ENCODE measurements around the gene TBC1D5. TPM values are rescaled to one million over a fixed set of nuclear protein-coding genes. Genes with fewer than 3 reads are reported as not detected.
"Not testable (repeated sequence)": the region's sequence is repeated elsewhere in the genome, so short reads cannot be mapped to it uniquely, and the experiment has no call there.

The TBC1D5 gene
- total and polyA plus RNA-seq, 2 of the 4 experiments (the other 2 are of a cell fraction) = 16.4 to 57.0 TPM

DNA sequence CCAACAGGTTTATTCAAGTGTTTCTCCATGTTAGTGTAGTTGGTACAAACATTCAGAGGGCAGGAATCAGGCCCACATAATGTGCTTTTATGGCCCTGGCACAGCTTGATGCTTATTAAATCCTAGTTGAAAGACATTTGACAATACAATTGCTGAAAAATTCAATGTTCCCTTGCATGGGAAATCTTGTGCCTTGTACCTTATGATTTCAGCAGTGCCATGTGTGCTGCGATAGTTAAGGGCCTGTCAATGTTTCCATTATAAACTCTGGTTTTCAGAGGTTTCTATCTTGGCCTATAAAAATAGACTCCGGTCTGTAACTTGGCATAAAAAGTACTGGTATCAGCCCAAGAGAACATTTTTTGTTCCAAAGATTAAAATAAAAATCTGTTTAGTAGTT is 207.2 kb downstream of the TBC1D5 start:
- H3K36me3 ChIP-seq (ENCODE audit: control insufficient read depth, insufficient read depth, low read length) = no peaks in the 10 kb centered on the region
- TF ChIP-seq MXI1 (IDR thresholded peaks at IDR 0.05; ENCODE audit: borderline replicate concordance, low read depth, low read length) (no peak), NFE2L2 (IDR thresholded peaks at IDR 0.05; ENCODE audit: low read depth, low read length) (no peak), RCOR1 (IDR thresholded peaks at IDR 0.05; ENCODE audit: insufficient replicate concordance, low read length) (no peak), RFX5 (IDR thresholded peaks at IDR 0.05; ENCODE audit: low read depth, low read length) (no peak), SMC3 (IDR thresholded peaks at IDR 0.05; ENCODE audit: low read depth, low read length) (no peak), FOS (IDR thresholded peaks at IDR 0.05; ENCODE audit: low read depth, low read length) (no peak)
- TF ChIP-seq, protein P1, sequence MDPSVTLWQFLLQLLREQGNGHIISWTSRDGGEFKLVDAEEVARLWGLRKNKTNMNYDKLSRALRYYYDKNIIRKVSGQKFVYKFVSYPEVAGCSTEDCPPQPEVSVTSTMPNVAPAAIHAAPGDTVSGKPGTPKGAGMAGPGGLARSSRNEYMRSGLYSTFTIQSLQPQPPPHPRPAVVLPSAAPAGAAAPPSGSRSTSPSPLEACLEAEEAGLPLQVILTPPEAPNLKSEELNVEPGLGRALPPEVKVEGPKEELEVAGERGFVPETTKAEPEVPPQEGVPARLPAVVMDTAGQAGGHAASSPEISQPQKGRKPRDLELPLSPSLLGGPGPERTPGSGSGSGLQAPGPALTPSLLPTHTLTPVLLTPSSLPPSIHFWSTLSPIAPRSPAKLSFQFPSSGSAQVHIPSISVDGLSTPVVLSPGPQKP (IDR thresholded peaks at IDR 0.05; ENCODE audit: borderline replicate concordance, low read depth, low read length) = no peak
- no peak overlapping the region for H3K18ac ChIP-seq (ENCODE audit: low read depth, low read length)
- no peak overlapping the region for H3K23ac ChIP-seq (ENCODE audit: low read depth, low read length)
- no peak overlapping the region for H3K9ac ChIP-seq (ENCODE audit: low read depth, low read length)
- DNase-seq (no peak), ATAC-seq (ENCODE audit: low read depth) (no peak)
- no peak overlapping the region for H2BK5ac ChIP-seq (ENCODE audit: low read depth, low read length, poor library complexity, severe bottlenecking)
- H2BK20ac ChIP-seq (ENCODE audit: low read depth, low read length) = no peak overlapping the region
- H3K4ac ChIP-seq (ENCODE audit: low read depth, low read length) = no peak overlapping the region
- H4K5ac ChIP-seq (ENCODE audit: low read depth, low read length) = no peak overlapping the region
- H2AK5ac ChIP-seq (ENCODE audit: low read depth, low read length) = no peak overlapping the region
- intact Hi-C loops (cut with micrococcal nuclease) (no loop called here), in situ Hi-C loops (cut with MboI; ENCODE audit: low sequenced_read_pairs) (no loop called here), dilution Hi-C loops (cut with HindIII; ENCODE audit: low sequenced_read_pairs, unreplicated experiment) (no loop called here)
- H2AK9ac ChIP-seq (replicated peaks; ENCODE audit: low read depth, low read length, poor library complexity) = no peak overlapping the region
- no peak overlapping the region for H2BK15ac ChIP-seq (ENCODE audit: low read depth, low read length)
- no peaks in the 10 kb centered on the region for H3K4me1 ChIP-seq (ENCODE audit: control insufficient read depth, insufficient read depth, low read length)
- no peak overlapping the region for H3K56ac ChIP-seq (ENCODE audit: extremely low read depth, insufficient read depth, low read length)
- WGBS, 2 experiments (ENCODE audit: extremely low coverage in 2 of 2, insufficient read length in 1 of 2) = no CpG with 5 or more reads among the region's 2 CpGs
- no peak overlapping the region for H4K91ac ChIP-seq (ENCODE audit: insufficient read depth, low read depth, low read length)
- no peak overlapping the region for H4K8ac ChIP-seq (ENCODE audit: low read depth in 2 of 2, low read length in 2 of 2)
- no peaks in the 10 kb centered on the region for H4K20me1 ChIP-seq (ENCODE audit: insufficient read depth, low read length)
- H3K4me3 ChIP-seq (ENCODE audit: insufficient read depth, low read depth, low read length) = no peak overlapping the region
- no peaks in the 10 kb centered on the region for H3K79me1 ChIP-seq (ENCODE audit: low read depth in 1 of 2, low read length in 2 of 2)
- no peaks in the 10 kb centered on the region for H3K9me3 ChIP-seq (ENCODE audit: control insufficient read depth, insufficient read depth, low read length)
- no peak overlapping the region for H3K14ac ChIP-seq (replicated peaks; ENCODE audit: low read depth, low read length)
- no peak overlapping the region for H3K4me2 ChIP-seq (ENCODE audit: low read depth, low read length)
- CTCF ChIA-PET = no interaction called here
- no peaks in the 10 kb centered on the region for H3K27me3 ChIP-seq (ENCODE audit: control insufficient read depth, insufficient read depth, low read length)
- H3K27ac ChIP-seq (ENCODE audit: insufficient read depth, low read length) = no peak overlapping the region
- no peak overlapping the region for H2AFZ ChIP-seq (replicated peaks; ENCODE audit: low read length, poor library complexity)
- no peak overlapping the region for H2BK120ac ChIP-seq (ENCODE audit: low read depth, low read length)
- POLR2A ChIA-PET (ENCODE audit: unreplicated experiment) = no interaction called here
- no TSS peak for BruUV-seq (replicated peaks)
- no peaks in the 10 kb centered on the region for H3K9me1 ChIP-seq (ENCODE audit: insufficient read depth, low read length)

DNA sequence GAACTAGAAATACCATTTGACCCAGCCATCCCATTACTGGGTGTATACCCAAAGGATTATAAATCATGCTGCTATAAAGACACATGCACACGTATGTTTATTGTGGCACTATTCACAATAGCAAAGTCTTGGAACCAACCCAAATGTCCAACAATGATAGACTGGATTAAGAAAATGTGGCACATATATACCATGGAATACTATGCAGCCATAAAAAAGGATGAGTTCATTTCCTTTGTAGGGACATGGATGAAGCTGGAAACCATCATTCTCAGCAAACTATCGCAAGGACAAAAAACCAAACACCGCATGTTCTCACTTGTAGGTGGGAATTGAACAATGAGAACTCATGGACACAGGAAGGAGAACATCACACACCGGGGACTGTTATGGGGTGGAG is 210.0 kb downstream of the TBC1D5 start:
- H3K36me3 ChIP-seq (ENCODE audit: control insufficient read depth, insufficient read depth, low read length); BruUV-seq (replicated peaks); H3K4me1 ChIP-seq (ENCODE audit: control insufficient read depth, insufficient read depth, low read length); H2AK5ac ChIP-seq (ENCODE audit: low read depth, low read length); ATAC-seq (ENCODE audit: low read depth); H2BK5ac ChIP-seq (ENCODE audit: low read depth, low read length, poor library complexity, severe bottlenecking); H3K79me1 ChIP-seq (ENCODE audit: low read depth in 1 of 2, low read length in 2 of 2); H2AFZ ChIP-seq (replicated peaks; ENCODE audit: low read length, poor library complexity); H3K4me2 ChIP-seq (ENCODE audit: low read depth, low read length); intact Hi-C loops (cut with micrococcal nuclease); H2BK120ac ChIP-seq (ENCODE audit: low read depth, low read length); H4K5ac ChIP-seq (ENCODE audit: low read depth, low read length); H3K27ac ChIP-seq (ENCODE audit: insufficient read depth, low read length); H3K18ac ChIP-seq (ENCODE audit: low read depth, low read length); H2BK20ac ChIP-seq (ENCODE audit: low read depth, low read length); H3K23ac ChIP-seq (ENCODE audit: low read depth, low read length); CTCF ChIA-PET; H3K56ac ChIP-seq (ENCODE audit: extremely low read depth, insufficient read depth, low read length); H4K8ac ChIP-seq (ENCODE audit: low read depth in 2 of 2, low read length in 2 of 2); H2AK9ac ChIP-seq (replicated peaks; ENCODE audit: low read depth, low read length, poor library complexity); H3K4ac ChIP-seq (ENCODE audit: low read depth, low read length); dilution Hi-C loops (cut with HindIII; ENCODE audit: low sequenced_read_pairs, unreplicated experiment); H3K9me1 ChIP-seq (ENCODE audit: insufficient read depth, low read length); H4K91ac ChIP-seq (ENCODE audit: insufficient read depth, low read depth, low read length); H4K20me1 ChIP-seq (ENCODE audit: insufficient read depth, low read length); H3K4me3 ChIP-seq (ENCODE audit: insufficient read depth, low read depth, low read length); H2BK15ac ChIP-seq (ENCODE audit: low read depth, low read length); DNase-seq; H3K9ac ChIP-seq (ENCODE audit: low read depth, low read length); POLR2A ChIA-PET (ENCODE audit: unreplicated experiment); H3K9me3 ChIP-seq (ENCODE audit: control insufficient read depth, insufficient read depth, low read length); in situ Hi-C loops (cut with MboI; ENCODE audit: low sequenced_read_pairs); H3K14ac ChIP-seq (replicated peaks; ENCODE audit: low read depth, low read length); H3K27me3 ChIP-seq (ENCODE audit: control insufficient read depth, insufficient read depth, low read length): not testable (repeated sequence)
- WGBS, 2 experiments (ENCODE audit: extremely low coverage in 2 of 2, insufficient read length in 1 of 2) = no CpG with 5 or more reads among the region's 4 CpGs

Data from IMR-90 (cell line).